ENCODE results near the gene MYRIP.
"Not testable (repeated sequence)": the region's sequence is repeated elsewhere in the genome, so short reads cannot be mapped to it uniquely, and the experiment has no call there.

The MYRIP gene

DNA sequence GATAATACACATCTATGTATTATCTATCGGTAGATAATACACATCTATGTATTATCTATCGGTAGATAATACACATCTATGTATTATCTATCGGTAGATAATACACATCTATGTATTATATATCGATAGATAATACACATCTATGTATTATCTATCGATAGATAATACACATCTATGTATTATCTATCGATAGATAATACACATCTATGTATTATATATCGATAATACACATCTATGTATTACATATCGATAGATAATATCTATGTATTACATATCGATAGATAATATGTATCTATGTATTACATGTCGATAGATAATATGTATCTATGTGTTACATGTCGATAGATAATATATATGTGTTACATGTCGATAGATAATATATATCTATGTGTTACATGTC is 275.0 kb downstream of the MYRIP start:
- not testable (repeated sequence) for DNase-seq (ENCODE audit: low read depth)

DNA sequence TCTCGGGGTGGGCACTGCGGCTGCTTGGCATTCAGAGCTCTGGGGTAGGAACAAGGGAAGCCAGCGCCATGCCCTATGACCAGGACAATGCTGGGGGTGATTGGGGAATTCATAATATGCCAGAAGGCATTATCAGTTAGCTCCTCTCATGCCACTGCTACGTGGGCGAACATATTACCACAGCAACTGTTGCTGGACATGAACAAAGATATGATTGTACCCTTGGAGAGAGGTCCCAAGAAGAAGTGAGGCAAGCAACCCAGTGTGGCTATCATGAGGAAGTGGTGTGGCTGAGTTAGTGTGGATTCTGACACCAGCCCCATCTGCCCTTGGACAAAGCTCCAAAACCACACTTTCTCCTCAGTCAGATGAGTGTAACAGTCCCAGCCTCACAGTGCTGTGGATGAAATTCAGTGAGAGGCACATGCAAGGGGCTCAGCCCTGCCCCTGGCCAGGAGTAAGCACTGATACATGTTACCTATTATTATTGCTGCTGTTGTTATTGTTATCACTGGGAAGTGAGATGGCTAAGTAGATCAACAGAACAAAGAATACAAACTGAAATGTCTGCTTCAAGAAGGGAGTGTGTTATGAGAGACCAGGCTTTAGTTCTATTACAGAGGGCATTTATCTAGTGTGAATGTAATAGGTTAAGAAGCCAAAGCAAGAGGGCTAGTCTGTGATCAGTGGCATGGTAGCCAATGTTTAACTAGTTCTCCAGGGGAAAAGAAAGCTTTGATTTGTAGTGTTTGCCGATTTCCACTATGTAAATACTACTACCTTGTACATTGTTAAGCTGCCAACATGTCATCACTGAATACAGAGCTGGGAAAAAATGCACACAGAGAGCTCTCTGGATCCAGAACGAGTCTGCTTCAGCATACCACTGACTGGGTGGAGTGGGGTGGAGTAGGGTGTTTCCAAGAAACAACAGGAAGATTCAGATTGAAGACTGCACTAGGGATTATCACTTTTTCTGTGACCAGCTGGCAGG is 277.8 kb downstream of the MYRIP start:
- DNase-seq (ENCODE audit: low read depth): peak; percentile 21

GRCh38 chr3:40088527-40089170 is 279.2 kb downstream of the MYRIP start:
- DNase-seq (ENCODE audit: low read depth): no peak

GRCh38 chr3:40096661-40097111 is 287.3 kb downstream of the MYRIP start:
- DNase-seq (ENCODE audit: low read depth): peak; percentile 33

DNA sequence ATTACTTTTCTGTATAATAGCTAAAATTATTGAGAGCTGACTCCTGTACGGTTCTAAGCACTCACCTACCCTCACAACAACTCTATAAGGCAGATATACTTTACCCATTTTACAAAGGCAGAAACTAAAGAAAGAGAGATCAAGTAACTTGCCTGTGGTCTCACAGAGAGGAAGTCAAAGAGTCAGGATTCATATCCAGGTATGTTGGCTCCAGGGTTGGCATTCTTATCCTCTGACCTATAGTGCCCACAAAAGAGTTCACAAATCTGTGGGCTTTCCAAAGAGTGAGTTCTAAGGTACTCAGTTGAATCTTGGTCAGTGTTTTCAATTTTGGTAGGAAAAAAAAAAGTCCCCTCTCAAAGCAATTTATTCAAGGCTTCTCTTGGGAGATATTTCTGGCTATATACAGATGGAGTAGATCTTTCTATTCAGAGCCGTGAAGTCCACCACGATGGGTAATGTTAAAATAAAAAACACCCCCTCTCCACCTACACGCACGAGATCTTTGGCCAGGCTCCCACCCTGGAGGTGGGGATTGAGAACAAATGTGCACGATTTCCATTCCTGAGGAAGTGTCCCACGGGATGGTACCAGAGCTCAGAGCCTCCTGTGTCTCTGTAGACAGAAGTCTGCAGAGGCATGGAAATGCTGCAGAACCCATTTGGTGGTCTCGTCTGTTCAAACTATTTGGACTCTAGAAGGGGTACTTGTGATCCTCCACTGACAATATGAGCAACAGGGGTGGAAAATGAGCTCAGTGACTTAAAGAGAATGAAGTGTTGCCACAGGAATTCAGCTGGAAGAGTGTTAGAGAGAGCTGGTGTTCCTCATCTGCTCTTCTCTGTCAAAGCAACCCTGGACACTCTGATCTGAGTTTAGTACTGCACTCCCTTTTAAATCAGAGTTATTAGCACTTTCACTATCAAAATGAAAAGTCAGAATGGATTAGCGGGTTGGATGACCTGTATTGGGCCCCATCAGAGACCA is 288.0 kb downstream of the MYRIP start:
- peak; percentile 44 for DNase-seq (ENCODE audit: low read depth)

DNA sequence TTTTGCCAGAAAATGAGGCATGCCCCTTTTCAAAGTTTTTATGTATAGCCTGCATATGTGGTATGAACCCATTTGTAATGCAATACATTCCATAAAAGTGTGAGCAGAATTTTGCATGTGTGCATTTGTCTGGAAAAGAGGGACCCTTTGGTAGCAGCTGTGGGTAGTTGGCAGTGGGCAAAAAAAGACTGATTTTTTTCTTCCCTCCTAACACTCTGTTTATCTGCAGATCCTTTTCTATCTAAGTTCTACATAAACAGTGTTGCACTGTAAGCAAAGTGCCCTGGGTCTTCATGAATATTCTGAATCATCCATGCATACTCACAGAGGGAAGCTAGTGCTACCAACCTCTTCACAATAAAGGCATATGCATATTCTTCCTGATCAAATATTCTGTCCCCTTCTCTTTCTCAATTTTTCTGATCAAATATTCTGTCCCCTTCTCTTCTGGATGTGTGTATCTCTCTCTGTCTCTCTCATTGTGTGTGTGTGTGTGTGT is 288.9 kb downstream of the MYRIP start:
- DNase-seq (ENCODE audit: low read depth): no peak

- DNase-seq (ENCODE audit: low read depth): no peak
These were observed 290.5 kb downstream of the MYRIP start for GRCh38 chr3:40099871-40100270.

DNA sequence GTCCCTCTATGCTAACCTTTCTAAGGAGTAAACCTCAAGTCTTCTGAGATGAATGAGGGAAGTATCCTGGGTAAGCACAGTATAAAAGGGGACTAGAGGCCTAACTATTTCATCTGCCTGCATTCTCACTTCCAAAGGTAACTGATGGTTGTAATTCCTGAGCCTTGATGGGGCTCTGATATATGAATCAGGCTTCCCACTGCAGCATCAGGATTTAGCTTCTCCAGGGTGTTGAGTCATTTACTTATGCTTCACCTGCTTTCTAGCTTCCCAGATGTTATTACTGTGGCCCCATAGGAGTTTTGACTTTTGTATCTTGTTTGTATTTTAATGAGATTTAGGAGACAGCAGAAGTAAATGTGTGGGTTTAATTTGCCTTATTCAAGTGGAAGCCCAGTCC is 292.8 kb downstream of the MYRIP start:
- no peak for DNase-seq (ENCODE audit: low read depth)

DNA sequence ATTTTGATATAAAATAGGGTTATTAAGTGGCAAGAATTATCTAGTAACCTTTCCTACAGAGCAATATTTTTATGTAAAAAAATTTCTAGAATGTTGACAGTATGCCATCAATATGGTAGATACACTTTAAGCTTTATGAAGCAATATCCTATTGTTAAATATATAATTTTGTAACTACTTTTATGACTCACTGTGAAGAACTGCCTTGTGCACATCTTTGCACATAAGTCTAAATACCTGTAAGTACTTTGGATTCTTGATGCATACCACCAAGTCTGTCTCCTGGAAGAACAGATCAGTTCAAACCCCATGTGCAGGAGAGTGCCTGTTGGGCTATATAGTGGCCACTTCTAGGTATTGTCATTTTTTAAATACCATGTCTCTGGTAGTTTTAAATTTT is 294.4 kb downstream of the MYRIP start:
- DNase-seq (ENCODE audit: low read depth): no peak

- DNase-seq (ENCODE audit: low read depth): no peak
These were observed 295.0 kb downstream of the MYRIP start for GRCh38 chr3:40104441-40104840.

GRCh38 chr3:40108643-40109042 is 299.2 kb downstream of the MYRIP start:
- DNase-seq (ENCODE audit: low read depth): no peak

GRCh38 chr3:40109641-40110490 is 300.5 kb downstream of the MYRIP start:
- DNase-seq (ENCODE audit: low read depth): peak; percentile 67

DNA sequence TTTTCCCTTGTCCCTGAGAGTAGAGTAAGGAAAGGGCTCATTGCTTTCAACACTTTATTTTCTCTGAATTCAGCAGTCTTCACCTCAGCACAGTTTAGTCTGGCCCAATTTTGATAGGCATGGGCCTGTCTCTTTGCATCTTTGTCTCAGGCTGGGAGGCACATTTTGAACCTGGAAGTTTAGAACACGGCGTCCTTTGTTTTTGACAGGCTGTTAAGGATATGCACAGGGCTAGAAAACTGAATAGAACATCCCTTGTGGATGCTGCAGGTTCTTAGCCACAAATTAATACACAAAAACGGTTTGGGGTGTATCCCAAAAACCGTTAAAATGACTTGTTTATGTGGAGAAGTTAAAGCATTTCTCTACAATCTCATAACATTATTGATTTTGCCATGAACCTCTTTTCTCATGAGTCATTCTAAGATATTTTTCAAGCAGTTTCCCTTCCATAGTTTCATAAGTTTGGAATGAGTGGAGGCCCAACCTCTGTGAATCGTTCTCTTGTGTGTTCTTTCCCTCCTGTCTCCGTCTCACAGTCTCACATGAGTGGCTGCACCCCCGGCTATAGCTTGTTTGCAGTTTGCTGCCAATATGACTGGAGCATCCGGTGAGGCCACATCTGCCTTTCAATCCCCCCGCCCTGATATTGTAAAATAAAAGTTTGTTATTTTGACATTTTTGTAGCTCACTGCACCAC is 307.2 kb downstream of the MYRIP start:
- peak; percentile 84 for DNase-seq (ENCODE audit: low read depth)

DNA sequence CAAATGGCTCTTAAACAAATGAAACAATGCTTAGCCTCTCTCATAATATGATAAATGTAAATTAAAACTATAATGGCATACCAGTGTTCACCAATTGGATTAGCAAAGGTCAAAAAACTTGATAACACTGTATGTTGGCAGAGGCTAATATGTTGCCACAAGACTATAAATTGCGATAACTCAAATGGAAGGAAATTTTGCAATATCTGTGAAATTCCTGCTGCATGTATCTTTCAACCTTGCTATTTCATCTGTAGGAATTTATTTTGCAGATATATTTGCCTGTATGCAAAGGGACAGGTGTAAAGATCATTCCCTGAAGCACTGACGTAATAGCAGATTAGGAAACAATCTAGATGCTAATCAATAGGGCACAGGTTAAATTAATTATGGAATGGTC is 308.7 kb downstream of the MYRIP start:
- DNase-seq (ENCODE audit: low read depth): no peak

GRCh38 chr3:40120067-40120692 is 310.8 kb downstream of the MYRIP start:
- DNase-seq (ENCODE audit: low read depth): no peak

- DNase-seq (ENCODE audit: low read depth): peak; percentile 79
These were observed 311.4 kb downstream of the MYRIP start for GRCh38 chr3:40120806-40121205.

DNA sequence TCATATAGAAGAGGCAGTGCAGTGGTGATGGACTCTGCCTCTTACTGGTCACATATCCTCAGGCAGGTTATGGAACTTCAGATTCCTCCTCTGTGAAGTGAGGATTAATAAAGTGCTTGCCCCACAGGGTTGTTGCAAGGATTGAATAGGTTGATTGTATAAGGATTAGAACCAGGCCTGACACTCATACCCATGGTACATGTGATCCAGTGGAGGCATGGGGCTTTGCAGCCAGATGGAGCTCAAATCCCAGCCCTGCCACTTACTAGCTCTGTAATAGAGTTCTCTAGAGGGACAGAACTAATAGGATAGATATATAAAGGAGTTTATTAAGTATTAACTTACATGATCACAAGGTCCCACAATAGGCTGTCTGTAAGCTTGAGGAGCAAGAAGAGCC is 315.5 kb downstream of the MYRIP start:
- DNase-seq (ENCODE audit: low read depth): no peak

- DNase-seq (ENCODE audit: low read depth): no peak
These were observed 318.8 kb downstream of the MYRIP start for GRCh38 chr3:40128166-40128565.

GRCh38 chr3:40129510-40129909 is 320.1 kb downstream of the MYRIP start:
- no peak for DNase-seq (ENCODE audit: low read depth)

DNA sequence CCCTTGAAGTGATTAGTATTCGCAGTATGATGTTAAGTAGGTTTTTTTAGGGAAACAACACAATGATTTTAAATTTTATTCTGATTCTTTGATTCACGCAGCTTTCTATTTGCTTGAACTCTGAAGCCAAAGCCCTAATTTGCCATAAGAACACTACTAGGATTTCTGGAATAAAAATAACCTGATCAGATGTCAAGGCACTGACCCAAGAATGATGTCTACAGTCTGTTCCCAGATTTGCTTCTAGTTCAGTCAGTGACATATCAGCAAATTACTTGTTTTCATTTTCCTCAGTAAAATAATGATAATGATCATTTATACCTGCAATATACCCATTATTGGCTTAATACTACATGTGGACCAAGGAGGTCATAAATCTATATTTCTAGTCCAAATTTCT is 320.6 kb downstream of the MYRIP start:
- DNase-seq (ENCODE audit: low read depth): no peak
